ENCODE measurements around the gene EDN2.

DNA sequence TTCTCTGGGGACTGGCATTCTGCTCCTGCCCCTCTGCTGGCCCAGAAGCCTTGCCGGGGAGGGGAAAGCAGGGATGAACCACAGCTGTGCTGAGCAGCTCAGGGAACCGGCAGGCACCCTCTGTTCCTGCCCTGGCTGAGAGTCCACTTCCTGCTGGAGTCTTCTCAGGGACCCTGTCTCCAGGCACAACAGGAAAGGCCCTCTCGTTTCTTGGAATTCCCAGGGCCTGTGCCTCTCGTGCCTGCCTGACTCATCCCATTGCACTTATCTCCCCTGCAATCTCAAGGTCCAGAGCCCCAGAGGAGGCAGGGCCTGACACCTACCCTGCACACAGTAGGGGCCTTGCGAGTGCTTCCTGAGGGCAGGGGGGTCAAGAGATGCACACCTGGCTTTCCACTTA is 1.1 kb upstream of the EDN2 start:
- no peak for TF ChIP-seq FEZF1 (tag by site-specific recombination; IDR thresholded peaks at IDR 0.05)
- TF ChIP-seq, protein P1, sequence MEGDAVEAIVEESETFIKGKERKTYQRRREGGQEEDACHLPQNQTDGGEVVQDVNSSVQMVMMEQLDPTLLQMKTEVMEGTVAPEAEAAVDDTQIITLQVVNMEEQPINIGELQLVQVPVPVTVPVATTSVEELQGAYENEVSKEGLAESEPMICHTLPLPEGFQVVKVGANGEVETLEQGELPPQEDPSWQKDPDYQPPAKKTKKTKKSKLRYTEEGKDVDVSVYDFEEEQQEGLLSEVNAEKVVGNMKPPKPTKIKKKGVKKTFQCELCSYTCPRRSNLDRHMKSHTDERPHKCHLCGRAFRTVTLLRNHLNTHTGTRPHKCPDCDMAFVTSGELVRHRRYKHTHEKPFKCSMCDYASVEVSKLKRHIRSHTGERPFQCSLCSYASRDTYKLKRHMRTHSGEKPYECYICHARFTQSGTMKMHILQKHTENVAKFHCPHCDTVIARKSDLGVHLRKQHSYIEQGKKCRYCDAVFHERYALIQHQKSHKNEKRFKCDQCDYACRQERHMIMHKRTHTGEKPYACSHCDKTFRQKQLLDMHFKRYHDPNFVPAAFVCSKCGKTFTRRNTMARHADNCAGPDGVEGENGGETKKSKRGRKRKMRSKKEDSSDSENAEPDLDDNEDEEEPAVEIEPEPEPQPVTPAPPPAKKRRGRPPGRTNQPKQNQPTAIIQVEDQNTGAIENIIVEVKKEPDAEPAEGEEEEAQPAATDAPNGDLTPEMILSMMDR (tag by site-specific recombination; IDR thresholded peaks at IDR 0.05), result no peak
- no peak for TF ChIP-seq ZNF354C (tag by site-specific recombination; IDR thresholded peaks at IDR 0.05; ENCODE audit: borderline replicate concordance, low read depth)
- TF ChIP-seq ZNF221 (tag by site-specific recombination; IDR thresholded peaks at IDR 0.05; ENCODE audit: borderline replicate concordance), result no peak
- no peak for TF ChIP-seq ZNF585B (tag by site-specific recombination; IDR thresholded peaks at IDR 0.05)
- TF ChIP-seq, protein P2, sequence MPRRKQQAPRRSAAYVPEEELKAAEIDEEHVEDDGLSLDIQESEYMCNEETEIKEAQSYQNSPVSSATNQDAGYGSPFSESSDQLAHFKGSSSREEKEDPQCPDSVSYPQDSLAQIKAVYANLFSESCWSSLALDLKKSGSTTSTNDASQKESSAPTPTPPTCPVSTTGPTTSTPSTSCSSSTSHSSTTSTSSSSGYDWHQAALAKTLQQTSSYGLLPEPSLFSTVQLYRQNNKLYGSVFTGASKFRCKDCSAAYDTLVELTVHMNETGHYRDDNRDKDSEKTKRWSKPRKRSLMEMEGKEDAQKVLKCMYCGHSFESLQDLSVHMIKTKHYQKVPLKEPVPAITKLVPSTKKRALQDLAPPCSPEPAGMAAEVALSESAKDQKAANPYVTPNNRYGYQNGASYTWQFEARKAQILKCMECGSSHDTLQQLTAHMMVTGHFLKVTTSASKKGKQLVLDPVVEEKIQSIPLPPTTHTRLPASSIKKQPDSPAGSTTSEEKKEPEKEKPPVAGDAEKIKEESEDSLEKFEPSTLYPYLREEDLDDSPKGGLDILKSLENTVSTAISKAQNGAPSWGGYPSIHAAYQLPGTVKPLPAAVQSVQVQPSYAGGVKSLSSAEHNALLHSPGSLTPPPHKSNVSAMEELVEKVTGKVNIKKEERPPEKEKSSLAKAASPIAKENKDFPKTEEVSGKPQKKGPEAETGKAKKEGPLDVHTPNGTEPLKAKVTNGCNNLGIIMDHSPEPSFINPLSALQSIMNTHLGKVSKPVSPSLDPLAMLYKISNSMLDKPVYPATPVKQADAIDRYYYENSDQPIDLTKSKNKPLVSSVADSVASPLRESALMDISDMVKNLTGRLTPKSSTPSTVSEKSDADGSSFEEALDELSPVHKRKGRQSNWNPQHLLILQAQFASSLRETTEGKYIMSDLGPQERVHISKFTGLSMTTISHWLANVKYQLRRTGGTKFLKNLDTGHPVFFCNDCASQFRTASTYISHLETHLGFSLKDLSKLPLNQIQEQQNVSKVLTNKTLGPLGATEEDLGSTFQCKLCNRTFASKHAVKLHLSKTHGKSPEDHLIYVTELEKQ (tag by site-specific recombination; IDR thresholded peaks at IDR 0.05; ENCODE audit: borderline replicate concordance), result no peak
- TF ChIP-seq GLI2 (tag by site-specific recombination; IDR thresholded peaks at IDR 0.05; ENCODE audit: borderline replicate concordance, low read depth), result no peak

All from HEK293 (cell line).